ENCODE results near the gene KIF6. TPM values are rescaled to one million over a fixed set of nuclear protein-coding genes. Genes with fewer than 3 reads are reported as not detected.

KIF6 gene
- total RNA-seq, 1 experiment from 2014 or later, result 2.7 TPM

DNA sequence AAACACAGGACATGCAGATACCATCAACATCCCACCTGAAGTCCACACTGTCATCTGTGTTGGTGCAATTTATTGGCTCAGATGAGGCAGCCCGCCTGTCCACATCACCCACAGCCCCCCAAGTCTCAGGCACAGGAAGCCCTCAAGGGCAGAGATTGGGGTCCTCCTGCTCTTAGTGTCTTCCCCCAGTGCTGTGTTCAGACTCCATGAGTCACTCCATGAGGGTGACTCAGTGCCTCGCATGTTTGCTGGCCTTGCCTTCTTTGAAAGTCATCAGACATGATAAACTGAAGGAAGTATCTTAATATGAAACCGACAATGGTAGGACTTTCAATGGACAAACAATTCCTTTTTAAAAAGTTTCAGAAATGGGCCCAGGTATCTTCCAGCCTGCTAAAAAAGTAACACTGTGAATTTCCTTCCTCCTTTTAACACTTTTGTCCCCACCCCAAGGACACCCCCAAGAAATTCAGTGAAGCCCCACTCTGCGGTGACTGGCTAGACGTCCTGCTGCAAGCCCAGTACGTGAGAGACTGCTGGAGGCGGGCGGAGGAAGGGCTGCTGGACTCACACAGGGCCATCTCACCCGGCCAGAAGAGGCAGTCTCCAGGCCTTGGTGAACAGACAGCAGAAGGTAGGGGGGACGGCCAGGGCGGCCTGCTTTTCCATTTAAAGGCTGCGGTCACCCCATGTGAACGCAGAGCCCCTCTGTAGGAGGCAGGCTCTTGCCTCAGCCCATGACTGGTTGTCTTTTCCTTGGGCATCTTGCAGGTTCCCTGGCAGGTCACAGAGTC lies 359.7 kb downstream of the KIF6 start:
- no TSS peak for BruUV-seq (replicated peaks)
- POLR2A ChIA-PET (ENCODE audit: low non-redundant PET), result no interaction called here
- intact Hi-C loops (cut with micrococcal nuclease; ENCODE audit: unreplicated experiment), result loop anchor here (10.0 kb wide), 1 partner anchor 1699 kb away; no protein-coding TSS in a partner anchor
- Histone ChIP-seq H3K4me3 (ENCODE audit: low read depth, low read length, poor library complexity, severe bottlenecking) (no peak overlapping the region), H3K36me3 (ENCODE audit: insufficient read depth, low read length, poor library complexity, severe bottlenecking) (no peaks in the 10 kb centered on the region), H3K9me3 (ENCODE audit: low read depth, low read length, poor library complexity, severe bottlenecking) (no peaks in the 10 kb centered on the region), H3K4me1 (ENCODE audit: insufficient read depth, low read length, poor library complexity, severe bottlenecking) (peaks cover 32% of the 10 kb centered on the region), H3K27me3 (replicated peaks; ENCODE audit: insufficient read depth, low read depth, low read length, poor library complexity) (no peaks in the 10 kb centered on the region), H3K27ac (ENCODE audit: low read depth, low read length, poor library complexity, severe bottlenecking) (no peak overlapping the region)
- CTCF ChIA-PET, result no interaction called here
- DNase-seq (ENCODE audit: low spot score), result peak; percentile 37
- TF ChIP-seq EZH2 (IDR thresholded peaks at IDR 0.05; ENCODE audit: borderline replicate concordance, low read depth, low read length, poor library complexity, severe bottlenecking), result no peak
- TF ChIP-seq, protein P1, sequence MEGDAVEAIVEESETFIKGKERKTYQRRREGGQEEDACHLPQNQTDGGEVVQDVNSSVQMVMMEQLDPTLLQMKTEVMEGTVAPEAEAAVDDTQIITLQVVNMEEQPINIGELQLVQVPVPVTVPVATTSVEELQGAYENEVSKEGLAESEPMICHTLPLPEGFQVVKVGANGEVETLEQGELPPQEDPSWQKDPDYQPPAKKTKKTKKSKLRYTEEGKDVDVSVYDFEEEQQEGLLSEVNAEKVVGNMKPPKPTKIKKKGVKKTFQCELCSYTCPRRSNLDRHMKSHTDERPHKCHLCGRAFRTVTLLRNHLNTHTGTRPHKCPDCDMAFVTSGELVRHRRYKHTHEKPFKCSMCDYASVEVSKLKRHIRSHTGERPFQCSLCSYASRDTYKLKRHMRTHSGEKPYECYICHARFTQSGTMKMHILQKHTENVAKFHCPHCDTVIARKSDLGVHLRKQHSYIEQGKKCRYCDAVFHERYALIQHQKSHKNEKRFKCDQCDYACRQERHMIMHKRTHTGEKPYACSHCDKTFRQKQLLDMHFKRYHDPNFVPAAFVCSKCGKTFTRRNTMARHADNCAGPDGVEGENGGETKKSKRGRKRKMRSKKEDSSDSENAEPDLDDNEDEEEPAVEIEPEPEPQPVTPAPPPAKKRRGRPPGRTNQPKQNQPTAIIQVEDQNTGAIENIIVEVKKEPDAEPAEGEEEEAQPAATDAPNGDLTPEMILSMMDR (conservative IDR thresholded peaks at IDR 0.05; ENCODE audit: low read depth, low read length), result no peak

DNA sequence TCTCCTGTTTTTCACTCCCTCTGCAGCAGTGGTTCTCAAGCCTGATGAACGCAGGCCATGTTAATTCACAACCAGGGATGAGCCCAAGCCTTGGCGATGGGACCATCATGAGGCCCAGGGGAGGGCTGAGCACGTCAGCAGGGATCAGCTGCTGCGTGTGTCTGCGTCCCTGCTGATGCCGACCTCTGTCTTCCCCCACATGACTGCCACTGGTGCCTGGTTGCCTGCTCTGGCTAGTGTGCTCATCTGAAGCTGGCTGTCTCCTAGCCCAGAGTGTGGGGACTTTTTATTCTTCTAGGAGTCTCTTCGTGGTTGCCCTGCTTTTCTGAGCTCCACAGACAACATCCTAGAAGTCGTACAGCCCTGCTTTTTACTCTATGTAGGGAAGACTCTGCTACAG lies 361.9 kb downstream of the KIF6 start:
- H3K36me3 ChIP-seq (ENCODE audit: insufficient read depth, low read length, poor library complexity, severe bottlenecking), result no peaks in the 10 kb centered on the region
- H3K27ac ChIP-seq (ENCODE audit: low read depth, low read length, poor library complexity, severe bottlenecking), result peak overlapping the region; percentile 44
- no peak for DNase-seq (ENCODE audit: low spot score)
- no peak for TF ChIP-seq EZH2 (IDR thresholded peaks at IDR 0.05; ENCODE audit: borderline replicate concordance, low read depth, low read length, poor library complexity, severe bottlenecking)
- TF ChIP-seq, protein P1 (conservative IDR thresholded peaks at IDR 0.05; ENCODE audit: low read depth, low read length), result no peak
- no peak overlapping the region for H3K4me3 ChIP-seq (ENCODE audit: low read depth, low read length, poor library complexity, severe bottlenecking)
- H3K9me3 ChIP-seq (ENCODE audit: low read depth, low read length, poor library complexity, severe bottlenecking), result no peaks in the 10 kb centered on the region
- peaks cover 29% of the 10 kb centered on the region for H3K4me1 ChIP-seq (ENCODE audit: insufficient read depth, low read length, poor library complexity, severe bottlenecking)
- intact Hi-C loops (cut with micrococcal nuclease; ENCODE audit: unreplicated experiment), result loop anchor here (5.0 to 10.0 kb wide), 6 partner anchors 619 to 1702 kb away; partner anchors contain the start of gene LRFN2
- no peaks in the 10 kb centered on the region for H3K27me3 ChIP-seq (replicated peaks; ENCODE audit: insufficient read depth, low read depth, low read length, poor library complexity)
- ChIA-PET CTCF (interaction anchor here (0.6 to 1.6 kb wide), 12 partner anchors 11 to 1665 kb away, joined by 3 to 10 read pairs (median 4); no protein-coding TSS in a partner anchor), POLR2A (ENCODE audit: low non-redundant PET) (no interaction called here)
- BruUV-seq (replicated peaks), result no TSS peak

DNA sequence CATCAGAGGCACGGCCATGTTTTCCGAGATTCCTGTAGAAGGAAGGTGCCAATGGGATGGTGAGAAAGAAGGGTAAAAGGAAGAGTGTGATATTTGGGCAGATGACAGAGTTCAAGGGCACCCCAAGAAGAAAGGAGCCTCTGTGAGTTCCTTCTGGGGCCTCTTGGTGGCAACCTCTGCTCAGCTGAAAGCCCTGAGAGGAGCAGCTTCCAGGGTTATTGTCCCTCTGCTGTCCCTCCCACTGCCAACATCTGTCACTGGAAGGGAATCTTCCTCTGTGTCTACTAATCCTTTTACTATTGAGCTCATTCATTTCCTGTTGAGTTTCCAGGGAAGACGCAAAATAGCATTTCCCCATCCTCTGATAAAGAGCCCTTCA lies 362.7 kb downstream of the KIF6 start:
- peaks cover 27% of the 10 kb centered on the region for H3K4me1 ChIP-seq (ENCODE audit: insufficient read depth, low read length, poor library complexity, severe bottlenecking)
- H3K27ac ChIP-seq (ENCODE audit: low read depth, low read length, poor library complexity, severe bottlenecking), result peak overlapping the region; percentile 63
- ChIA-PET POLR2A (ENCODE audit: low non-redundant PET) (no interaction called here), CTCF (interaction anchor here (0.6 to 1.6 kb wide), 14 partner anchors 10 to 1665 kb away, joined by 3 to 10 read pairs (median 4); no protein-coding TSS in a partner anchor)
- peak; percentile 95 for DNase-seq (ENCODE audit: low spot score)
- no peak for TF ChIP-seq EZH2 (IDR thresholded peaks at IDR 0.05; ENCODE audit: borderline replicate concordance, low read depth, low read length, poor library complexity, severe bottlenecking)
- TF ChIP-seq, protein P1 (conservative IDR thresholded peaks at IDR 0.05; ENCODE audit: low read depth, low read length), result peak; percentile 59
- no peak overlapping the region for H3K4me3 ChIP-seq (ENCODE audit: low read depth, low read length, poor library complexity, severe bottlenecking)
- intact Hi-C loops (cut with micrococcal nuclease; ENCODE audit: unreplicated experiment), result loop anchor here (1.0 to 10.0 kb wide), 7 partner anchors 530 to 1702 kb away; partner anchors contain the start of gene LRFN2
- H3K36me3 ChIP-seq (ENCODE audit: insufficient read depth, low read length, poor library complexity, severe bottlenecking), result no peaks in the 10 kb centered on the region
- H3K27me3 ChIP-seq (replicated peaks; ENCODE audit: insufficient read depth, low read depth, low read length, poor library complexity), result no peaks in the 10 kb centered on the region
- H3K9me3 ChIP-seq (ENCODE audit: low read depth, low read length, poor library complexity, severe bottlenecking), result no peaks in the 10 kb centered on the region
- no TSS peak for BruUV-seq (replicated peaks)
